Measurements from ENCODE around the gene ZNF827. TPM values are rescaled to one million over a fixed set of nuclear protein-coding genes. Genes with fewer than 3 reads are reported as not detected.

ZNF827 gene
- total RNA-seq, 4 donors from 2014 or later: 3.0 to 11.0 (median 8.8) TPM

GRCh38 chr4:145931403-145931802, 7.2 kb downstream of the ZNF827 start:
- Histone ChIP-seq H3K27ac (no peak overlapping the region), H3K36me3 (no peaks in the 10 kb centered on the region), H3K4me1 (peaks cover 9% of the 10 kb centered on the region), H3K9me3 (no peaks in the 10 kb centered on the region), H3K27me3 (no peaks in the 10 kb centered on the region), H3K4me3 (no peak overlapping the region)
- 87% methylated on average over 2 of the region's 2 CpGs for WGBS
- TF ChIP-seq EP300 (IDR thresholded peaks at IDR 0.05) (no peak), CTCF (IDR thresholded peaks at IDR 0.05) (no peak), POLR2A (IDR thresholded peaks at IDR 0.05) (no peak), POLR2AphosphoS5 (IDR thresholded peaks at IDR 0.05) (no peak)
- DNase-seq (ENCODE audit: low spot score in 2 of 2): no peak

- H3K9me3 ChIP-seq: no peaks in the 10 kb centered on the region
- TF ChIP-seq POLR2AphosphoS5 (IDR thresholded peaks at IDR 0.05) (no peak), POLR2A (IDR thresholded peaks at IDR 0.05) (no peak), CTCF (IDR thresholded peaks at IDR 0.05) (no peak), EP300 (IDR thresholded peaks at IDR 0.05) (no peak)
- H3K27ac ChIP-seq: no peak overlapping the region
- no peaks in the 10 kb centered on the region for H3K27me3 ChIP-seq
- no peak for DNase-seq (ENCODE audit: low spot score in 2 of 2)
- 76% methylated on average over 8 of the region's 8 CpGs for WGBS
- H3K4me3 ChIP-seq: no peak overlapping the region
- H3K4me1 ChIP-seq: peaks cover 6% of the 10 kb centered on the region
- no peaks in the 10 kb centered on the region for H3K36me3 ChIP-seq
Measured at GRCh38 chr4:145930592-145930991, 8.0 kb downstream of the ZNF827 start.

GRCh38 chr4:145929415-145930178, 9.0 kb downstream of the ZNF827 start:
- WGBS: 80% methylated on average over 2 of the region's 2 CpGs
- H3K27ac ChIP-seq: no peak overlapping the region
- H3K4me3 ChIP-seq: no peak overlapping the region
- no peaks in the 10 kb centered on the region for H3K9me3 ChIP-seq
- no peaks in the 10 kb centered on the region for H3K36me3 ChIP-seq
- no peaks in the 10 kb centered on the region for H3K27me3 ChIP-seq
- TF ChIP-seq POLR2AphosphoS5 (IDR thresholded peaks at IDR 0.05): no peak
- TF ChIP-seq CTCF (IDR thresholded peaks at IDR 0.05): no peak
- TF ChIP-seq POLR2A (IDR thresholded peaks at IDR 0.05): no peak
- no peak for TF ChIP-seq EP300 (IDR thresholded peaks at IDR 0.05)
- no peak for DNase-seq (ENCODE audit: low spot score in 2 of 2)
- no peaks in the 10 kb centered on the region for H3K4me1 ChIP-seq

- Histone ChIP-seq H3K9me3 (no peaks in the 10 kb centered on the region), H3K4me3 (no peak overlapping the region), H3K27me3 (no peaks in the 10 kb centered on the region), H3K36me3 (no peaks in the 10 kb centered on the region), H3K27ac (no peak overlapping the region), H3K4me1 (no peaks in the 10 kb centered on the region)
- 93% methylated on average over 8 of the region's 8 CpGs for WGBS
- DNase-seq (ENCODE audit: low spot score in 2 of 2): no peak
- TF ChIP-seq POLR2A (IDR thresholded peaks at IDR 0.05): no peak
- TF ChIP-seq CTCF (IDR thresholded peaks at IDR 0.05): no peak
- no peak for TF ChIP-seq EP300 (IDR thresholded peaks at IDR 0.05)
- no peak for TF ChIP-seq POLR2AphosphoS5 (IDR thresholded peaks at IDR 0.05)
Measured at GRCh38 chr4:145928748-145929147, 9.9 kb downstream of the ZNF827 start.

GRCh38 chr4:145927030-145927429, 11.6 kb downstream of the ZNF827 start:
- DNase-seq (ENCODE audit: low spot score in 2 of 2): no peak
- TF ChIP-seq CTCF (IDR thresholded peaks at IDR 0.05) (no peak), EP300 (IDR thresholded peaks at IDR 0.05) (no peak), POLR2A (IDR thresholded peaks at IDR 0.05) (no peak), POLR2AphosphoS5 (IDR thresholded peaks at IDR 0.05) (no peak)
- no peak overlapping the region for H3K27ac ChIP-seq
- 71% methylated on average over 7 of the region's 7 CpGs for WGBS
- H3K36me3 ChIP-seq: no peaks in the 10 kb centered on the region
- no peaks in the 10 kb centered on the region for H3K9me3 ChIP-seq
- H3K4me3 ChIP-seq: no peak overlapping the region
- no peaks in the 10 kb centered on the region for H3K4me1 ChIP-seq
- H3K27me3 ChIP-seq: no peaks in the 10 kb centered on the region
